Left cardiac atrium (tissue), 4 donors: ENCODE results near the gene HYPK. TPM values are rescaled to one million over a fixed set of nuclear protein-coding genes. Genes with fewer than 3 reads are reported as not detected.
"Not testable (repeated sequence)": the region's sequence is repeated elsewhere in the genome, so short reads cannot be mapped to it uniquely, and the experiment has no call there.

Experiments
- ATAC-seq, 2 donors: fragments of 200-7000 bp; cut with Tn5 transposase; one replicate each; pipeline ENCODE4 v1.9.1; 2020; ENCODE audit warnings: mild to moderate bottlenecking in 2 of 2, moderate library complexity in 2 of 2
- DNase-seq: peaks from one replicate; pipeline ENCODE4 v3.0.0-alpha.2; 2020
- intact Hi-C, 2 donors: fragments of 100-400 bp; cut with DNase I; formaldehyde crosslinking; loops; one replicate each; pipeline versions ENCODE4 v1.14.1 to v1.15.1; 2022 to 2023
- total RNA-seq, 2 donors: library from RNA; stranded (reverse); fragmentation: NEBNext Ultra II Directional; extraction: Animal tissue kit (Norgen Biotek cat#: 25700); gene quantifications; one replicate each; pipeline ENCODE4 v1.2.1, GENCODE V29; 2021
- donor health status: DM: no; HTN: yes; CAD: no.
- donor health status: DM: no; HTN: yes; CAD: no; lungs with severe emphysema.
- donor health status: DM: yes; HTN: yes; CAD: no.
- donor health status: Dilated cardiomyopathy.

Gene HYPK
- total RNA-seq, 2 donors from 2014 or later: 9.6 to 11.2 TPM

- DNase-seq (no peak), ATAC-seq (no peak)
- intact Hi-C loops: no loop called here
These were observed 6.8 kb upstream of the HYPK start for GRCh38 chr15:43793647-43794046.

GRCh38 chr15:43794269-43795037, 5.9 kb upstream of the HYPK start:
- ATAC-seq (no peak), DNase-seq (peak; percentile 52)
- intact Hi-C loops: no loop called here

GRCh38 chr15:43795197-43795596, 5.2 kb upstream of the HYPK start:
- intact Hi-C loops: no loop called here
- ATAC-seq: no peak

GRCh38 chr15:43795997-43796396, 4.4 kb upstream of the HYPK start:
- ATAC-seq (no peak), DNase-seq (no peak)
- intact Hi-C loops: no loop called here

More at GRCh38 chr15:43795197-43795596, 5.2 kb upstream of the HYPK start:
- no peak for DNase-seq

GRCh38 chr15:43796566-43796965, 3.8 kb upstream of the HYPK start:
- DNase-seq (no peak), ATAC-seq (no peak)
- intact Hi-C loops: no loop called here

- DNase-seq (no peak), ATAC-seq (no peak)
- intact Hi-C loops: no loop called here
These were observed 1.0 kb upstream of the HYPK start for GRCh38 chr15:43799209-43799944.

GRCh38 chr15:43799945-43800285, 484 bp upstream of the HYPK start, which contains the start of gene SERINC4:
Gene SERINC4, minus strand, starts transcription at chr15:43800220. Its CDS starts 234 bp downstream, at chr15:43799986.
- DNase-seq (no peak), ATAC-seq (peak in 1 of 2 donors; percentile 7)
- intact Hi-C loops: no loop called here

GRCh38 chr15:43802676-43803075, 2.3 kb downstream of the HYPK start:
- intact Hi-C loops, ATAC-seq, DNase-seq: not testable (repeated sequence)

GRCh38 chr15:43808435-43808950, 8.1 kb downstream of the HYPK start:
- intact Hi-C loops: no loop called here
- DNase-seq (no peak), ATAC-seq (no peak)

GRCh38 chr15:43808960-43809678, 8.7 kb downstream of the HYPK start:
- DNase-seq: no peak
- no peak for ATAC-seq
- intact Hi-C loops: no loop called here

GRCh38 chr15:43815064-43815463, 14.7 kb downstream of the HYPK start:
- DNase-seq, ATAC-seq, intact Hi-C loops: not testable (repeated sequence)

GRCh38 chr15:43821505-43821904, 21.1 kb downstream of the HYPK start:
- DNase-seq (no peak), ATAC-seq (no peak)
- intact Hi-C loops: no loop called here

GRCh38 chr15:43824302-43825246, 24.2 kb downstream of the HYPK start, which contains the start of gene MFAP1:
Gene MFAP1, minus strand, starts transcription at chr15:43824690. Its CDS starts 121 bp downstream, at chr15:43824569.
- peak; percentile 95 to 96 for ATAC-seq
- intact Hi-C loops: no loop called here
- DNase-seq: peak; percentile 96

- DNase-seq, intact Hi-C loops, ATAC-seq: not testable (repeated sequence)
These were observed 24.9 kb downstream of the HYPK start for GRCh38 chr15:43825305-43825704.

GRCh38 chr15:43826029-43826507, 25.7 kb downstream of the HYPK start:
- intact Hi-C loops: no loop called here
- no peak for ATAC-seq
- DNase-seq: no peak

GRCh38 chr15:43826508-43827341, 26.3 kb downstream of the HYPK start, which contains the start of gene WDR76:
Gene WDR76, plus strand, starts transcription at chr15:43827002. Its CDS starts 31 bp downstream, at chr15:43827033.
- ATAC-seq (peak; percentile 85 to 88), DNase-seq (peak; percentile 86)
- intact Hi-C loops: no loop called here

- DNase-seq (no peak), ATAC-seq (no peak)
- intact Hi-C loops: no loop called here
These were observed 27.8 kb downstream of the HYPK start for GRCh38 chr15:43828061-43828657.
